Choroid plexus epithelial cell (primary cell): Measurements from ENCODE around the gene CRABP1.

Experiments
- DNase-seq: peaks from one replicate; pipeline ENCODE4 v3.0.0-alpha.2; 2010; ENCODE audit warnings: low read depth
- H3K4me3 ChIP-seq: 2 replicates; pipeline ENCODE4 v1.5.1; 2011; ENCODE audit warnings: low read depth, mild to moderate bottlenecking, control low read depth, low read length, moderate library complexity
- TF ChIP-seq, protein P1 (sequence below): conservative IDR thresholded peaks from 2 replicates; pipeline ENCODE4 v1.5.1; 2011; ENCODE audit warnings: low read depth, mild to moderate bottlenecking, control low read depth, inconsistent platforms, low read length, moderate library complexity

Gene CRABP1

DNA sequence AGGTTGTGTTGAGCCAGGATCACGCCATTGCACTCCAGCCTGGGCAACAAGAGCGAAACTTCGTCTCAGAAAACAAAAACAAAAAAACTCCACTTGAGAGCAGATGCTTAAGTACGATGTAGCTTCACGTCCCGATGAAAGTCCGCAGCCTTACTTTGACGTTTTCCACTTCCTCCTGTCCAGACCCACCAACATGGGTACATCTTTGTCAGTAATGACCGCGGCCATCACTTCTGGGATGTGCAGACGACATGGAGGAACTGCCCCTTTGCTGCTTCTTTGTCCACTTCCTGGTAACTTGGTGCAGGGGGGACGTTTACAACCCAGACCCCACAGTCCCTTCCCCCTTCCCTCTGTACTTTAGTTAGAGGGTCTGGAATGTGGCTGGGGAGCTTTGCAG lies 48.7 kb downstream of the CRABP1 start:
- no peak for DNase-seq
- TF ChIP-seq, protein P1, sequence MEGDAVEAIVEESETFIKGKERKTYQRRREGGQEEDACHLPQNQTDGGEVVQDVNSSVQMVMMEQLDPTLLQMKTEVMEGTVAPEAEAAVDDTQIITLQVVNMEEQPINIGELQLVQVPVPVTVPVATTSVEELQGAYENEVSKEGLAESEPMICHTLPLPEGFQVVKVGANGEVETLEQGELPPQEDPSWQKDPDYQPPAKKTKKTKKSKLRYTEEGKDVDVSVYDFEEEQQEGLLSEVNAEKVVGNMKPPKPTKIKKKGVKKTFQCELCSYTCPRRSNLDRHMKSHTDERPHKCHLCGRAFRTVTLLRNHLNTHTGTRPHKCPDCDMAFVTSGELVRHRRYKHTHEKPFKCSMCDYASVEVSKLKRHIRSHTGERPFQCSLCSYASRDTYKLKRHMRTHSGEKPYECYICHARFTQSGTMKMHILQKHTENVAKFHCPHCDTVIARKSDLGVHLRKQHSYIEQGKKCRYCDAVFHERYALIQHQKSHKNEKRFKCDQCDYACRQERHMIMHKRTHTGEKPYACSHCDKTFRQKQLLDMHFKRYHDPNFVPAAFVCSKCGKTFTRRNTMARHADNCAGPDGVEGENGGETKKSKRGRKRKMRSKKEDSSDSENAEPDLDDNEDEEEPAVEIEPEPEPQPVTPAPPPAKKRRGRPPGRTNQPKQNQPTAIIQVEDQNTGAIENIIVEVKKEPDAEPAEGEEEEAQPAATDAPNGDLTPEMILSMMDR = no peak
- H3K4me3 ChIP-seq = no peak overlapping the region

DNA sequence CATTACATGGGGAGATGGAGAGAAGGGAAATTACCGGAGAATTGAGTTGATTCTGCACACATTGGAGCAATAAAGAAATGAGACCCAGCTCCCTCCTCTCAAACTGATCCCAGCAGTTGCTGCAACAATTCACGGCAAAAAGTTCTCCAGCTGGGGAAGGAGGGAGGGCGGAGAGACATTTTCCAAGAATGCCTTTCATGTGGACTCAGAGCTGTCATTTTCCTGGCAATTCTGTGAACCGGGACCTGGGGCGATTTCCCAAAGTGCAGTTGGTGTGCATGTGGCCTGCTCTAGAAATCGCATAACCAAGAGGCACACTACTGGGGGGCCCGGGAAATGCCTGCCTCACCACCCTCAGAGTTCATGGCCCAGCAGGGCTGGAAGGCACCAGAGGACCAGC lies 49.2 kb downstream of the CRABP1 start:
- TF ChIP-seq, protein P1 = no peak
- DNase-seq = no peak
- H3K4me3 ChIP-seq = no peak overlapping the region

DNA sequence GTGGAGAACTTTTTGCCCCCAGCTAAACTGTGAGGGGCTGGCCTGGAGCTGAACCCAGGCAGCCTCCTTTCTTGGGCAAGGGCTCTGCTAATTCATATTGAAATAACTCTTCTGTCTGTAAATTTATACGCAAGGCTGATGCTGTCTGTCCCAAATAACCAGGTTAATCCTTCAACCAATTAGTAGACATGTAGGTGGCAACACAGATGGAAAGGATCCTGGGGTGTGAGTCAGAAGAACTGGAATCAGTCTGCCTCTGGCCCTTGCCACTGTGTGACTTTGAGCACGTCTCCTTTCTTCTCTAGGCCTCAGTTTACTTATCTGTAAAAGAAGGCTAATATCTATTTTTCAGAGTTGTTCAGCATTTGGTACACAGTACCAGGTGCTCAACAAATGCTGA lies 49.6 kb downstream of the CRABP1 start:
- H3K4me3 ChIP-seq = no peak overlapping the region
- DNase-seq = no peak
- TF ChIP-seq, protein P1 = no peak

DNA sequence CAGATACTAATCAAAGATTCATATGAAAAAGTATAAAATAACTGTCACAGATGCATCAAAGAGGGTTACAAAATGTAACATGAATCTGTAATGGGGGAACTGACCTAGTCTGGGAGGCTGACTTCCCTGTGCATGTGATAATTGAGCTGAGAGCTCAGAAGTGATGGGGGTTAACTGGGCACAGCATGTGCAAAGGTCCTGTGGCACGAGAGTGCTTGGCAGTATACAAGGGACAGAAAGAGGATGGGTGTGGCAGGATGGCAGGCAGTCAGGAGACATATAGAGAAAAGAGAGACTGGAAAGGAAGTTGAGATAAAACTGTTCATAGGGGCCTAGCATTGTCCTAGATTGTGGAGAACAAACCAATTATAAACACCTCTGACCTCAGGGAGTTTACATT lies 50.1 kb downstream of the CRABP1 start:
- TF ChIP-seq, protein P1 = no peak
- H3K4me3 ChIP-seq = no peak overlapping the region

DNA sequence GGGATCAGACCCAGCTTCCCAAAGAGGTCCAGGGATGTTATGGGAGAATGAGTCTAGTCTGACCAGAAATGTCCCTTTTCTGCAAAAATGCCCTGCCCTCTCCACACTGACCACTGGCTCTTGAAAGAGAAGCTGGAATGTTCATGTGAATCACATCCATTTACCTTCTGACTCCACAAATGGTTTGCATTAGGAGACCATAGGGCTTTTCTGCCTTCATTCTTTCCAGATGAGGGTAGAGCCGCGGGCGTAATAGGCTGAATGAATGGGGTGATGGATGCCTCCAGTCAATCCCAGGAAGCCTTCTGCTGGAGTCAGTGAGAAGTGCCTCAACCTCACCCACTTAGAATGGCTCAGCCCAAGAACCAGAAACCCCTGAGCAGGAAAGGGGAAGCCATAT lies 50.7 kb downstream of the CRABP1 start:
- TF ChIP-seq, protein P1 = no peak
- DNase-seq = no peak

More for the DNA sequence above, 50.1 kb downstream of the CRABP1 start:
- no peak for DNase-seq

DNA sequence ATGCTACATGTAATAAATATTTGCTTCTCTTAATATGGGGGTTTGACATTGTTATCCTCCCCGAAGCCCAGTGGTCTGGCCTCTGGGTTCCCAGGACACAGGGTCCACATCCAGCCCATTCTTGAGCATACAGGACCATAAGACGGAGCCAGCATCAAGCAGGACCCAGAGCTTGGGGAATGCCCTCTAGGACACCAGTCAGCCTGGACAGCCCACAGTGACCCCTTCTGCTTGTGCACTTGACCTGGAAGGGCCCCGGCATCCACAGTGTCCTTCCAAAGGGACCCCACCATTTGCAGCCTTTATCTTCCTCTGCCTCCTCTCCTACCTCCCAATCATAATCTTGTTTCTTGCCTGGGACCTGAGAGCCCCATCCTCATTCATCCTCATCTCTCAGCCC lies 51.6 kb downstream of the CRABP1 start:
- no peak overlapping the region for H3K4me3 ChIP-seq
- no peak for DNase-seq
- TF ChIP-seq, protein P1 = no peak

More for the DNA sequence above, 50.7 kb downstream of the CRABP1 start:
- H3K4me3 ChIP-seq = no peak overlapping the region

DNA sequence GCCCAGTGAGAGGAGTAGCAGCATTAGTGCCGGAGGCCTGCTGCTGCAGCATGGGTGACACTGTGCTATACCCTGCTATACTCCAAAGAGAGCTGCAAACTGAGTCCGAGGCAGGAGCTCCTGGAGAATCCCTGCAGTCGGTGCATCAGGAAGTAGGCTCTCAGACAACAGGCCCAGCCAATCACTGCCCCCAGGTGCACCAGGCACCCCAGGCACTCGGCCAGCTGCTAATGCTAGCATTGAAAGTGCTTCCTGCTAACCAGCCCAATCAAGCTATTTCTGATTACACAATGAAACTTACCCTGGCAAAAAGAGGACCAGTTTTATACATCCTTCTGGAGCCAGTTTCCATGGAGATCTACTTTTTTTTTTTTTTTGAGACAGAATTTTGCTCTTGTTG lies 52.3 kb downstream of the CRABP1 start:
- H3K4me3 ChIP-seq = no peak overlapping the region
- no peak for DNase-seq
- TF ChIP-seq, protein P1 = no peak
